Measurements from ENCODE around the gene RAD18. TPM values are rescaled to one million over a fixed set of nuclear protein-coding genes. Genes with fewer than 3 reads are reported as not detected.

The RAD18 gene
- total RNA-seq, 2 experiments from 2014 or later, result 29.9 to 38.3 TPM

DNA sequence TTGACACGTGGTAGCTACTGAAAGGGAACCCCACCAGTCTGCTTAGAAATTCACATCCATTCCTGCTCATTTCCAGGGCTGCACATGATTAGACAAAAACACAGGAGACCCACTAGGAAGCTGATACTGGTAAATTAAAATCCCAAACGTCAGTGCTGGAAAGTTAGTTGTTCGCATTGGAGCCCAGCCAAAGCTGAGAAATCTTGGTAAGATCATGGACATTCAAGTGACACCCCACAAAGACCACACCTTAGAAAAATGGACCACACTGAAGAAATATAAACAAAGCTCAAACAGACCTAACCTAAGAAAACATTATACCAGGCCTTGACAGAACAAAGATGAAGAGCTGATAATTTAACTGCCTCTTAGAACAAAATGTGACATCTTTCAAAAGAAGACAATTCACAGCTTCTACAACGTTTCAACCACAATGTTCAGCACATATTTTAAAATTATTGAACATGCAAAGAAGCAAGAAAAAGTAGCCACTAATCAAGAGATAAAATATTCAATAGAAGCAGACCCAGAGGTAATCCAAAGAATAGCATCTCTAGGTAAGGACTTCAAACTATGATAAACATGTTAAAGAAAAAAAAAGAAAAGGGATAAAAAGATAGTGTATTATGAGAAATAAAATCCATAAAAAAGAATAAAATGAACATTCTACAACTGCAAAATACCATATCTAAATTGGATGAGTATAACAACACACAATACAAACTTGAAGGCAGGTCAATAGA lies 20.4 kb downstream of the RAD18 start:
- Mint-ChIP-seq H3K36me3 (ENCODE audit: low read depth) (peaks cover 52% of the 10 kb centered on the region), H3K9me3 (peaks cover 13% of the 10 kb centered on the region), H3K4me1 (no peaks in the 10 kb centered on the region), H3K27ac (no peak overlapping the region), H3K4me3 (no peak overlapping the region), H3K27me3 (no peaks in the 10 kb centered on the region)
- no peak for DNase-seq
- ChIA-PET POLR2A (no interaction called here), CTCF (no interaction called here)

DNA sequence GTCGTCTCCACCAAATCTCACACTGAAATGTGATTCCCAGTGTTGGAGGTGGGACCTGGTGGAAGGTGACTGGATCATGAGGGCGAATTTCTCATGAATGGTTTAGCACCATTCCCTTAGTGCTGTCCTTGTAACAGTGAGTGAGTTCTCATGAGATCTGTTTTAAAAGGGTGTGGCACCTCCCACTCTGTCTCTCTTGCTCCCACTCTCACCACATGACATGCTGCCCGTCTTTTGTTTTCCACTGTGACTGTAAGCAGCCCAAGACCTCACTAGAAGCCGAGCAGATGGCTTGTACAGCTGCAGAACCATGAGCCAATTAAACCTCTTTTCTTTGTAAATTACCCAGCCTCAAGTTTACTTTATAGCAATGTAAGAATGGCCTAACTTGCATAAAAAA lies 21.2 kb downstream of the RAD18 start:
- H3K36me3 Mint-ChIP-seq (ENCODE audit: low read depth), result peaks cover 48% of the 10 kb centered on the region
- no peak overlapping the region for H3K4me3 Mint-ChIP-seq
- H3K9me3 Mint-ChIP-seq, result peaks cover 13% of the 10 kb centered on the region
- ChIA-PET CTCF (no interaction called here), POLR2A (no interaction called here)
- H3K27ac Mint-ChIP-seq, result no peak overlapping the region
- no peaks in the 10 kb centered on the region for H3K27me3 Mint-ChIP-seq
- H3K4me1 Mint-ChIP-seq, result no peaks in the 10 kb centered on the region
- DNase-seq, result no peak

GRCh38 chr3:8938021-8938420 lies 25.3 kb downstream of the RAD18 start:
- H3K4me3 Mint-ChIP-seq, result no peak overlapping the region
- CTCF ChIA-PET, result no interaction called here
- no peak overlapping the region for H3K27ac Mint-ChIP-seq
- H3K9me3 Mint-ChIP-seq, result peaks cover 5% of the 10 kb centered on the region
- no peak for DNase-seq
- H3K36me3 Mint-ChIP-seq (ENCODE audit: low read depth), result peaks cover 32% of the 10 kb centered on the region
- no peaks in the 10 kb centered on the region for H3K27me3 Mint-ChIP-seq
- POLR2A ChIA-PET, result no interaction called here
- H3K4me1 Mint-ChIP-seq, result no peaks in the 10 kb centered on the region

DNA sequence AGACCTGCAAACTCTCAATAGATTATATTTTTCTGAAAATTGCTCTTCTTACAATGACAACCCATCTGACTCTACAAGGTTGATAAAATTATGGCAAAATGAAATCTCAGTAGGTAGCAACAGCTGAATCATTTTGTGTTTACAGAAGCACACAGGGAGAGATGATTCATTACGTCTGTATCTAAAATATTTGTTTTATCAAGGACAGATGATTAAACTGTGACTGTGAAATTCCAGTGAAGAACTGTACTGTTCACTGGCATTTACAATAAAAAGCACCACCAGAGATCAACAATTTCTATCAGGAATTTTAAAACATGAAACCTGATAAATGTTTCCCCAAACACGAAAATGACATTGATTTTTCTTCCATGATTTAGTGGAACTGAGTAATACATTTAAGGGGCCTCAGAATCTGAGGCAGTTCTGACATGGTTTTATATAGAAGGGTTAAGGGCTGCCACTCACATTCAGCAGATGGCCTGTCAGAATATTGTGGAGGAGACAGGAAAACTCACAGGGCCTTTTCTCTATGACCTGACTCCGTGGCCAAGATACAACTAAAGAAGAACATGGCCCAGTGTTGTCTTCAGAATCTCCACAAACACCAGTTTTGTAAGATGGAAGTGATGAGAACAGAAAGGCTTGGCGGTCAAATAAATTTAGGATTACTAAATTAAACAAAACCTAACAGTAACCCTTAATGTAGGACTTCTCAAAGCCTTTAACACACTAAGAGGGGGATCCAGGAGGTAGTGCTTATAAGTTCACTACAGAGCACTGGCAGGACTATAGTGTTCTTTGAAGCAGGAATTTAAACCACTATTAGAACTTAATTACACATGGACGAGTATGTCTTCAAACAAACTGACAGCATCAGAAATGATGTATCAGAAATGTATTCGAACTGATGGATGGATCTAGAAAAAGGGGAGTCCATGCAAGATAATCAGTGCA lies 25.9 kb downstream of the RAD18 start:
- H3K4me3 Mint-ChIP-seq, result no peak overlapping the region
- no peaks in the 10 kb centered on the region for H3K27me3 Mint-ChIP-seq
- no peaks in the 10 kb centered on the region for H3K4me1 Mint-ChIP-seq
- ChIA-PET CTCF (no interaction called here), POLR2A (no interaction called here)
- H3K9me3 Mint-ChIP-seq, result no peaks in the 10 kb centered on the region
- peaks cover 26% of the 10 kb centered on the region for H3K36me3 Mint-ChIP-seq (ENCODE audit: low read depth)
- H3K27ac Mint-ChIP-seq, result no peak overlapping the region
- DNase-seq, result no peak

GRCh38 chr3:8932507-8932906 lies 30.8 kb downstream of the RAD18 start:
- no peak for DNase-seq
- CTCF ChIA-PET, result no interaction called here
- no peak overlapping the region for H3K4me3 Mint-ChIP-seq
- peaks cover 27% of the 10 kb centered on the region for H3K36me3 Mint-ChIP-seq (ENCODE audit: low read depth)
- no peaks in the 10 kb centered on the region for H3K27me3 Mint-ChIP-seq
- POLR2A ChIA-PET, result no interaction called here
- H3K4me1 Mint-ChIP-seq, result no peaks in the 10 kb centered on the region
- H3K9me3 Mint-ChIP-seq, result no peaks in the 10 kb centered on the region
- H3K27ac Mint-ChIP-seq, result no peak overlapping the region

GRCh38 chr3:8931342-8931741 lies 31.9 kb downstream of the RAD18 start:
- POLR2A ChIA-PET, result no interaction called here
- H3K4me3 Mint-ChIP-seq, result no peak overlapping the region

GRCh38 chr3:8929860-8930259 lies 33.4 kb downstream of the RAD18 start:
- no peak overlapping the region for H3K4me3 Mint-ChIP-seq
- no peaks in the 10 kb centered on the region for H3K27me3 Mint-ChIP-seq
- peaks cover 38% of the 10 kb centered on the region for H3K36me3 Mint-ChIP-seq (ENCODE audit: low read depth)
- H3K27ac Mint-ChIP-seq, result no peak overlapping the region
- ChIA-PET POLR2A (no interaction called here), CTCF (interaction anchor here (0.7 kb wide), 1 partner anchor 27 kb away, joined by 3 read pairs; no protein-coding TSS in a partner anchor)
- H3K4me1 Mint-ChIP-seq, result no peaks in the 10 kb centered on the region
- H3K9me3 Mint-ChIP-seq, result no peaks in the 10 kb centered on the region
- no peak for DNase-seq

More at GRCh38 chr3:8931342-8931741, 31.9 kb downstream of the RAD18 start:
- CTCF ChIA-PET, result no interaction called here
- Mint-ChIP-seq H3K36me3 (ENCODE audit: low read depth) (peaks cover 32% of the 10 kb centered on the region), H3K27ac (no peak overlapping the region), H3K9me3 (no peaks in the 10 kb centered on the region), H3K4me1 (no peaks in the 10 kb centered on the region), H3K27me3 (no peaks in the 10 kb centered on the region)
- DNase-seq, result no peak

GRCh38 chr3:8914491-8914890 lies 48.8 kb downstream of the RAD18 start:
- ChIA-PET POLR2A (no interaction called here), CTCF (no interaction called here)
- Mint-ChIP-seq H3K27ac (no peak overlapping the region), H3K36me3 (ENCODE audit: low read depth) (peaks cover 30% of the 10 kb centered on the region), H3K4me1 (no peaks in the 10 kb centered on the region), H3K9me3 (no peaks in the 10 kb centered on the region), H3K27me3 (no peaks in the 10 kb centered on the region), H3K4me3 (no peak overlapping the region)
- no peak for DNase-seq

- no peak overlapping the region for H3K4me3 Mint-ChIP-seq
- DNase-seq, result no peak
- peaks cover 35% of the 10 kb centered on the region for H3K36me3 Mint-ChIP-seq (ENCODE audit: low read depth)
- no peaks in the 10 kb centered on the region for H3K27me3 Mint-ChIP-seq
- H3K27ac Mint-ChIP-seq, result no peak overlapping the region
- ChIA-PET POLR2A (no interaction called here), CTCF (interaction anchor here (1.0 kb wide), 1 partner anchor 11 kb away, joined by 3 read pairs; no protein-coding TSS in a partner anchor)
- no peaks in the 10 kb centered on the region for H3K4me1 Mint-ChIP-seq
- H3K9me3 Mint-ChIP-seq, result no peaks in the 10 kb centered on the region
Measured at GRCh38 chr3:8911781-8912180, 51.5 kb downstream of the RAD18 start.

GRCh38 chr3:8909160-8909559 lies 54.1 kb downstream of the RAD18 start:
- Mint-ChIP-seq H3K4me3 (no peak overlapping the region), H3K27me3 (no peaks in the 10 kb centered on the region), H3K4me1 (no peaks in the 10 kb centered on the region), H3K27ac (peak overlapping the region; percentile 34), H3K9me3 (no peaks in the 10 kb centered on the region), H3K36me3 (ENCODE audit: low read depth) (peaks cover 39% of the 10 kb centered on the region)
- ChIA-PET POLR2A (no interaction called here), CTCF (interaction anchor here (0.6 to 1.2 kb wide), 2 partner anchors 10 to 87 kb away, joined by 3 to 4 read pairs; no protein-coding TSS in a partner anchor)
- no peak for DNase-seq

GRCh38 chr3:8903191-8903590 lies 60.1 kb downstream of the RAD18 start:
- H3K27me3 Mint-ChIP-seq, result no peaks in the 10 kb centered on the region
- CTCF ChIA-PET, result interaction anchor here (0.6 kb wide), 1 partner anchor 27 kb away, joined by 3 read pairs; no protein-coding TSS in a partner anchor

DNA sequence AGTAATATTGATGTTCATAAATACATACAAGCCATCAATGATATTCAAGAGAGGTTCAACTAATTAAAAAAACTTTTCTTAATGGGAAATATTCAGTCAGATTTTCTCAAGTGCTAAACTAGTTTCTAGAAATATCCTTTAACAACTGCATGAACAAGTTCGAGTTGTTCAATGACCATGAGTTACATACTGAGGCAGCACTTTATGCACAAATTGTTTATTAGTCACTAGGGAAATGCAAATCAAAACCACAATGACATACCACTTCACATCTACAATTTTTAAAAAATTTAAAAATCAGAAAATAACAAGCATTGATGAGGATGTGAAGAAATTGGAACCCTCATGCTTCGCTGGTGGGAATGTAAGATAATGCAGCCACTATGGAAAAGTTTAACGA lies 62.4 kb downstream of the RAD18 start:
- CTCF ChIA-PET, result interaction anchor here (0.6 kb wide), 1 partner anchor 714 kb away, joined by 3 read pairs; no protein-coding TSS in a partner anchor
- DNase-seq, result no peak
- Mint-ChIP-seq H3K27me3 (no peaks in the 10 kb centered on the region), H3K4me3 (no peak overlapping the region), H3K27ac (no peak overlapping the region), H3K9me3 (no peaks in the 10 kb centered on the region), H3K36me3 (ENCODE audit: low read depth) (peaks cover 23% of the 10 kb centered on the region), H3K4me1 (no peaks in the 10 kb centered on the region)
- POLR2A ChIA-PET, result no interaction called here

More at GRCh38 chr3:8903191-8903590, 60.1 kb downstream of the RAD18 start:
- no peak for DNase-seq
- no peak overlapping the region for H3K4me3 Mint-ChIP-seq
- H3K27ac Mint-ChIP-seq, result no peak overlapping the region
- POLR2A ChIA-PET, result interaction anchor here (0.6 kb wide), 1 partner anchor 20 kb away, joined by 3 read pairs; no protein-coding TSS in a partner anchor
- no peaks in the 10 kb centered on the region for H3K9me3 Mint-ChIP-seq
- no peaks in the 10 kb centered on the region for H3K4me1 Mint-ChIP-seq
- peaks cover 29% of the 10 kb centered on the region for H3K36me3 Mint-ChIP-seq (ENCODE audit: low read depth)

DNA sequence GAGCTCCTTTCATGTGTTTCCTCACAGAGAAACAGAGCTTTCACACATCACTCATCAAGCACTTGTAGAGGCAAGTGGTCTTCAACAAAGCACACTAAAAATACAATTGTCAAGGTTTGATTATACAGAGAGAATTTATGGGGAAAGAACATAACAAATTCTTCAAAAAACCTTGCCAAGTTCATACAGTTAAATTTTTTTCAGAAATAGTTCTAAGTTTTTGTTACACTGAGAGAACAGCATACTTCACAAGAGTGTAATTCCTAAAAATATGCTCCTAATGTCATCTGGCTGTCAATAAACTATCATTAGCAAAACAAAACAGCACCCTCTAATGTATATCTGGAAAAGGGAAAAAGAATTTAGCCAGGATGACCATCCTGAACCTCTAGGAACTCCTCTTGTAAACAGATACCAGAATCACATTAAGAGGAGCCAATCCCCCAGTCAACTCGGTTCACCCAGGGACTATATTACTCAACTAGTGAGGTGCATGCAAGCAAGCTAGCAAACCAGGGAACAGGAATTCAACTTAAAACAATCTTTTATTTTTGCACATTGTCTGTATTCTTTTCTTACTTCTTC lies 63.3 kb downstream of the RAD18 start:
- Mint-ChIP-seq H3K27me3 (no peaks in the 10 kb centered on the region), H3K9me3 (no peaks in the 10 kb centered on the region), H3K36me3 (ENCODE audit: low read depth) (peaks cover 25% of the 10 kb centered on the region), H3K4me3 (no peak overlapping the region), H3K27ac (no peak overlapping the region), H3K4me1 (no peaks in the 10 kb centered on the region)
- no peak for DNase-seq
- CTCF ChIA-PET, result interaction anchor here (1.3 kb wide), 1 partner anchor 9 kb away, joined by 3 read pairs; no protein-coding TSS in a partner anchor
- POLR2A ChIA-PET, result no interaction called here
